Suppressor macrophage (primary cell): Measurements from ENCODE around the gene EWSR1.
A peak's percentile ranks its signal among the peaks of the same experiment; 100 is the strongest.

Experiments
- DNase-seq, 4 experiments: peaks; one replicate each; pipeline ENCODE4 v3.0.0-alpha.2; 2020 to 2022

The EWSR1 gene

GRCh38 chr22:29320546-29320945 lies 52.5 kb downstream of the EWSR1 start:
- DNase-seq = no peak

- no peak for DNase-seq
Observed at GRCh38 chr22:29323641-29324040, 55.6 kb downstream of the EWSR1 start.

- DNase-seq = no peak
Observed at GRCh38 chr22:29325356-29325755, 57.3 kb downstream of the EWSR1 start.

- DNase-seq = no peak
Observed at GRCh38 chr22:29325785-29326315, 57.8 kb downstream of the EWSR1 start.

GRCh38 chr22:29326481-29326880 lies 58.4 kb downstream of the EWSR1 start:
- DNase-seq = no peak

- DNase-seq = no peak
Observed at GRCh38 chr22:29327089-29327764, 59.2 kb downstream of the EWSR1 start.

- no peak for DNase-seq
Observed at GRCh38 chr22:29328055-29328454, 60.0 kb downstream of the EWSR1 start.

- DNase-seq = no peak
Observed at GRCh38 chr22:29328566-29329500, 60.8 kb downstream of the EWSR1 start.

GRCh38 chr22:29329581-29329980 lies 61.5 kb downstream of the EWSR1 start:
- DNase-seq = no peak

GRCh38 chr22:29330291-29330690 lies 62.2 kb downstream of the EWSR1 start:
- DNase-seq = no peak

GRCh38 chr22:29330753-29331152 lies 62.7 kb downstream of the EWSR1 start:
- peak in 2 of 4 experiments; percentile 15 to 45 for DNase-seq

GRCh38 chr22:29331213-29331612 lies 63.1 kb downstream of the EWSR1 start:
- DNase-seq = no peak

GRCh38 chr22:29331658-29332300 lies 63.7 kb downstream of the EWSR1 start:
- no peak for DNase-seq

- no peak for DNase-seq
Observed at GRCh38 chr22:29332886-29333496, 64.9 kb downstream of the EWSR1 start.

- DNase-seq = no peak
Observed at GRCh38 chr22:29334148-29334547, 66.1 kb downstream of the EWSR1 start.

GRCh38 chr22:29334696-29335344 lies 66.8 kb downstream of the EWSR1 start:
- no peak for DNase-seq

GRCh38 chr22:29335656-29336055 lies 67.6 kb downstream of the EWSR1 start:
- no peak for DNase-seq

- DNase-seq = peak in 2 of 4 experiments; percentile 43 to 50
Observed at GRCh38 chr22:29336751-29337490, 68.9 kb downstream of the EWSR1 start.

- DNase-seq = no peak
Observed at GRCh38 chr22:29337631-29338284, 69.7 kb downstream of the EWSR1 start.

- DNase-seq = no peak
Observed at GRCh38 chr22:29338398-29338797, 70.3 kb downstream of the EWSR1 start.
